Calu3 (cell line): ENCODE measurements around the gene NEAT1. TPM values are rescaled to one million over a fixed set of nuclear protein-coding genes. Genes with fewer than 3 reads are reported as not detected.

Experiments used
- BruUV-seq: library from RNA; stranded (reverse); fragments of 400-500 nt; replicated peaks from 2 replicates; lab custom pipeline; 2021; lab: Mats Ljungman, UMichigan
- CTCF ChIA-PET: fragments of 300-600 bp; sonication (Branson Sonifier 250); formaldehyde crosslinking; loops from one replicate; lab custom pipeline; 2022; ENCODE audit warnings: antibody characterized with exemption; lab: Charles Lee
- DNase-seq: peaks from one replicate; pipeline ENCODE4 v3.0.0; 2022
- H3K27ac Mint-ChIP-seq: one replicate; pipeline ENCODE4 v1.8.0; 2022; ENCODE audit warnings: mixed read lengths; ENCODE audit not compliant: unreplicated experiment
- H3K27me3 Mint-ChIP-seq: one replicate; pipeline ENCODE4 v1.8.0; 2022; ENCODE audit warnings: mixed read lengths; ENCODE audit not compliant: unreplicated experiment
- H3K36me3 Mint-ChIP-seq: one replicate; pipeline ENCODE4 v1.8.0; 2022; ENCODE audit warnings: mild to moderate bottlenecking, moderate library complexity, mixed read lengths; ENCODE audit not compliant: insufficient read depth, unreplicated experiment
- H3K4me1 Mint-ChIP-seq: one replicate; pipeline ENCODE4 v1.8.0; 2022; ENCODE audit warnings: mild to moderate bottlenecking, low read depth, mixed read lengths; ENCODE audit not compliant: unreplicated experiment
- H3K4me3 Mint-ChIP-seq: one replicate; pipeline ENCODE4 v1.8.0; 2022; ENCODE audit warnings: mild to moderate bottlenecking, low read depth, moderate library complexity, mixed read lengths; ENCODE audit not compliant: unreplicated experiment
- H3K9me3 Mint-ChIP-seq: one replicate; pipeline ENCODE4 v1.8.0; 2022; ENCODE audit warnings: low read depth, mixed read lengths; ENCODE audit not compliant: unreplicated experiment
- intact Hi-C: fragments of 100-400 bp; cut with micrococcal nuclease; formaldehyde crosslinking; loops from one replicate; pipeline ENCODE4 v1.10.0; 2022; ENCODE audit not compliant: unreplicated experiment
- total RNA-seq: library from RNA; stranded (reverse); gene quantifications from 2 replicates; pipeline ENCODE4 v1.2.3, GENCODE V29; 2022
- TF ChIP-seq, protein P1 (sequence below): fragments of 200-600 bp; IDR thresholded peaks from one replicate; pipeline ENCODE4 v1.8.0; 2022; ENCODE audit warnings: antibody characterized with exemption; ENCODE audit not compliant: unreplicated experiment

NEAT1 gene
- total RNA-seq, 1 experiment from 2014 or later = 605 TPM

- Mint-ChIP-seq H3K4me3 (peak overlapping the region; percentile 24), H3K27me3 (no peaks in the 10 kb centered on the region), H3K27ac (peak overlapping the region; percentile 81), H3K9me3 (no peaks in the 10 kb centered on the region), H3K4me1 (peaks cover 62% of the 10 kb centered on the region), H3K36me3 (peaks cover 45% of the 10 kb centered on the region)
- TF ChIP-seq, protein P1, sequence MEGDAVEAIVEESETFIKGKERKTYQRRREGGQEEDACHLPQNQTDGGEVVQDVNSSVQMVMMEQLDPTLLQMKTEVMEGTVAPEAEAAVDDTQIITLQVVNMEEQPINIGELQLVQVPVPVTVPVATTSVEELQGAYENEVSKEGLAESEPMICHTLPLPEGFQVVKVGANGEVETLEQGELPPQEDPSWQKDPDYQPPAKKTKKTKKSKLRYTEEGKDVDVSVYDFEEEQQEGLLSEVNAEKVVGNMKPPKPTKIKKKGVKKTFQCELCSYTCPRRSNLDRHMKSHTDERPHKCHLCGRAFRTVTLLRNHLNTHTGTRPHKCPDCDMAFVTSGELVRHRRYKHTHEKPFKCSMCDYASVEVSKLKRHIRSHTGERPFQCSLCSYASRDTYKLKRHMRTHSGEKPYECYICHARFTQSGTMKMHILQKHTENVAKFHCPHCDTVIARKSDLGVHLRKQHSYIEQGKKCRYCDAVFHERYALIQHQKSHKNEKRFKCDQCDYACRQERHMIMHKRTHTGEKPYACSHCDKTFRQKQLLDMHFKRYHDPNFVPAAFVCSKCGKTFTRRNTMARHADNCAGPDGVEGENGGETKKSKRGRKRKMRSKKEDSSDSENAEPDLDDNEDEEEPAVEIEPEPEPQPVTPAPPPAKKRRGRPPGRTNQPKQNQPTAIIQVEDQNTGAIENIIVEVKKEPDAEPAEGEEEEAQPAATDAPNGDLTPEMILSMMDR = no peak
- intact Hi-C loops = loop anchor here (5.0 kb wide), 1 partner anchor 37 kb away; no protein-coding TSS in a partner anchor
- CTCF ChIA-PET = interaction anchor here (1.0 to 1.5 kb wide), 2 partner anchors 9 to 40 kb away, joined by 4 to 5 read pairs; no protein-coding TSS in a partner anchor
- BruUV-seq = no TSS peak
- no peak for DNase-seq
Measured at GRCh38 chr11:65379698-65380459, 42.7 kb upstream of the NEAT1 start.

DNA sequence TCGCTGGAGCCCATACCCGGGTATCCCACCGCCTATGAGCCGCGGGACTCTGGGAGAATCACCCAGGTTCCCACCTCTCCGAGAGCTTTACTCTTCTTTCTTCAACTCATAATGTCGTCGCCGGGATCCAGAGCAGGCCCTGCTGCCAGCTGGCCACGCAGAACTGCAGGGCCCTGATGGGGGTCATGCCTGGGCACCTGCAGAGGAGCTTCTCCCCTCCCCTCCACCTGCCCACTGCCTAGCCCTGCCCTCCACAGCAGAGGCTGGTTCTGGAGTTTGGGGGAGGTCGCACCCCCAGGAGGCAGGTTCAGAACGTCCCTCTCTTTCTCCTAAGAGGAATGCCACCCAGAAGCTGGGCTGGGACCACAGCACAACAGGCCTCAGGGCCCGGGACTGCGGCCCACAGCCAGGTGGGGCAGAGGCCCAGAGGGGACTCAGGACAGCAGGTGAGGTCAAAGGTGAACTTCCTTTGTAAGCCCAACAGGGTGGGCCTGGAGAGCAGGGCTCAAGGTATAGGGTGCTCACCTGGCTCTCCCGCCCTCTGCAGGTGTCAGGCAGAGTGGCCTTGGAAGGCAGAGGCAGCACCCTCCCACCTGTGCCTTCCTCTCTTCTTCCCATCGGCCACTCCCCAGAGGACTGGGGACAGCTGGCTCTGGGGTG, 42.0 kb upstream of the NEAT1 start:
- no peak for DNase-seq
- no TSS peak for BruUV-seq
- CTCF ChIA-PET = interaction anchor here (0.5 to 3.1 kb wide), 3 partner anchors 10 to 127 kb away, joined by 3 to 12 read pairs (median 5); no protein-coding TSS in a partner anchor
- intact Hi-C loops = loop anchor here (5.0 kb wide), 1 partner anchor 37 kb away; no protein-coding TSS in a partner anchor
- Mint-ChIP-seq H3K9me3 (no peaks in the 10 kb centered on the region), H3K27ac (peak overlapping the region; percentile 81), H3K36me3 (peaks cover 47% of the 10 kb centered on the region), H3K4me3 (no peak overlapping the region), H3K4me1 (peaks cover 68% of the 10 kb centered on the region), H3K27me3 (no peaks in the 10 kb centered on the region)
- TF ChIP-seq, protein P1 = no peak

DNA sequence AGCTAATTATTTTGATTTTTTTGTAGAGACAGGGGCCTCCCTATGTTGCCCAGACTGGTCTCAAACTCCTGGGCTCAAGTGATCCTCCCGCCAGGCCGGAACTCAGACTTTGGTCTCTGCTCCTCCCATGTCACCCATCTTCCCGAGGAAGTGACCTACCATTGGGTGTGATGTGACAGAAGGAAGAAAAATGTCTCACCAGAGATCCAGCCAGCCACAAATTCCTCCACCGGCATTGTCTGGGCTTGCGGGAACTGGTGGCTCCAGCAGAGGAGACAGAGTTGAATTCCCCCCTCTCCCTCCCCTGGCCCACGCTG, 40.9 kb upstream of the NEAT1 start:
- H3K36me3 Mint-ChIP-seq = peaks cover 56% of the 10 kb centered on the region
- H3K27ac Mint-ChIP-seq = peak overlapping the region; percentile 81
- intact Hi-C loops = loop anchor here (1.0 to 5.0 kb wide), 3 partner anchors 36 to 129 kb away; no protein-coding TSS in a partner anchor
- TF ChIP-seq, protein P1 = no peak
- peak overlapping the region; percentile 58 for H3K4me3 Mint-ChIP-seq
- no peak for DNase-seq
- H3K27me3 Mint-ChIP-seq = no peaks in the 10 kb centered on the region
- peaks cover 68% of the 10 kb centered on the region for H3K4me1 Mint-ChIP-seq
- no TSS peak for BruUV-seq
- CTCF ChIA-PET = interaction anchor here (0.6 to 3.1 kb wide), 10 partner anchors 9 to 144 kb away, joined by 3 to 12 read pairs (median 4); partner anchors contain the start of genes DPF2 and SCYL1
- no peaks in the 10 kb centered on the region for H3K9me3 Mint-ChIP-seq

DNA sequence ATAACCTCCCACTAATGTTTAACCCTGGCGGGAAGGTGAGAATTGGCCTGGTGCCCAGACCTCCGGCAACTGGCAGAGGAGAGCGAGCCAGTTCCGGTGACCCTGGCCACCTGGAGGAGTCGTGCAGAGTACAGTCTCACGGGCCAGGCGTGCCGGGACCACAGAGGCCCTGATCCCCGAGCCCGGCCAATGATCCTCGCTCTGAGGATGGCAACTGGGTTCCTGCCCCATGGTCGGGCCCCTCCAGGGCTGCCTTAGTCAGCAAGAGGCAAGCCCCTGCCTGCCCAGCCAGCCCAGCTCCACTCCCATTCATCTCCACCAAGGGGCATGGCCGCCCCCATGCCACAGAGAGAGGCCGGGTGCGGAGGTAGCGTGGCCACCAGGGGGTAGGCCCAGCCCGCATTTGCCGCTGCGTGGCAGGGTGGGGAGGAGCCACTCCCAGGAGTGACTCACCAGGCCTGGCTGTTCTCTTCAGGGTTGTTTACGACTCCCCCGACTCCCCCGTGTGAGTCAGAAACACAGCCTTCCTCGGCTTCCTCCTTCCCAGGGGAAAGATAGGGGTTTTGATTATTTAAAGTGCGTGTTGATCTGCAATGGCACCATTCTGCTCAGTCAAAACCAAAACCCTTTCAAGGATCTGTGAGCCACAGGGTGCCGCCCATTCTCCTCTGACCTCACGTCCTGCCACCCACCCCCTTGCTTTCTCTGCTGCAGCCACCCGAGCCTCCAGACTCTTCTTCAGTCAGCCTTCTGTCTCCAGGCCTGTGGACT, 40.4 kb upstream of the NEAT1 start, which contains the start of gene SLC25A45:
SLC25A45 (minus strand) TSS at position 614 of the 771 bp plus-strand sequence. CDS start 695 bp downstream, outside the sequence.
- peaks cover 62% of the 10 kb centered on the region for H3K36me3 Mint-ChIP-seq
- CTCF ChIA-PET = interaction anchor here (0.7 to 3.1 kb wide), 9 partner anchors 8 to 143 kb away, joined by 3 to 12 read pairs (median 5); partner anchors contain the start of gene SCYL1
- TF ChIP-seq, protein P1 = peak; percentile 78

More for the DNA sequence above, 40.4 kb upstream of the NEAT1 start, which contains the start of gene SLC25A45:
- peaks cover 68% of the 10 kb centered on the region for H3K4me1 Mint-ChIP-seq
- intact Hi-C loops = loop anchor here (1.0 to 5.0 kb wide), 3 partner anchors 35 to 128 kb away; no protein-coding TSS in a partner anchor
- no TSS peak for BruUV-seq
- no peaks in the 10 kb centered on the region for H3K9me3 Mint-ChIP-seq
- peak within 1 kb of the TSS; percentile 81 for H3K27ac Mint-ChIP-seq
- H3K27me3 Mint-ChIP-seq = no peaks in the 10 kb centered on the region
- peak; percentile 98 for DNase-seq
- peak within 1 kb of the TSS; percentile 58 for H3K4me3 Mint-ChIP-seq
